IPS-11a (cell line): ENCODE results near the gene ITLN2.
"Not testable (repeated sequence)": the region's sequence is repeated elsewhere in the genome, so short reads cannot be mapped to it uniquely, and the experiment has no call there.

Experiments
- H3K4me3 ChIP-seq: one replicate; pipeline ENCODE4 v1.5.1; 2013; ENCODE audit warnings: low read depth, low read length, control low read depth

The ITLN2 gene

GRCh38 chr1:160910170-160910750 lies 44.3 kb downstream of the ITLN2 start:
- no peak overlapping the region for H3K4me3 ChIP-seq

DNA sequence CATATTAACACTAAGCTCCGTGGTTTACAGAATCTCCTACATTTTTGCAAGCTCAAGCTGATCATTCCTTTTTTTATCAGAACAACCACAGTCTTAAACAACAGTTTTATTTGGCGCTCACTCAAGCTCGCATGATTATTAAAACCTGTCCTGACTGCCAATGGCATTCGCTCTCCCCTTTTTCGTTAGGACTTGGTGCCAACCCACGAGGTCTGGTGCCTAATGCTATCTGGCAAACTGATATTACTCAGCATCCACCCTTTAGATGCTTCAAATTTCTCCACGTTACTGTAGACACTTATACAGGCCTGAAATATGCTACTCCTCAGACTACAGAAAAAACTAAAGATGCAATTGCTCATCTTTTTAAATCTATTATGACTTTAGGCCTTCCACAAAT lies 46.6 kb downstream of the ITLN2 start:
- H3K4me3 ChIP-seq, result no peak overlapping the region

GRCh38 chr1:160905617-160905989 lies 49.0 kb downstream of the ITLN2 start:
- H3K4me3 ChIP-seq, result no peak overlapping the region

DNA sequence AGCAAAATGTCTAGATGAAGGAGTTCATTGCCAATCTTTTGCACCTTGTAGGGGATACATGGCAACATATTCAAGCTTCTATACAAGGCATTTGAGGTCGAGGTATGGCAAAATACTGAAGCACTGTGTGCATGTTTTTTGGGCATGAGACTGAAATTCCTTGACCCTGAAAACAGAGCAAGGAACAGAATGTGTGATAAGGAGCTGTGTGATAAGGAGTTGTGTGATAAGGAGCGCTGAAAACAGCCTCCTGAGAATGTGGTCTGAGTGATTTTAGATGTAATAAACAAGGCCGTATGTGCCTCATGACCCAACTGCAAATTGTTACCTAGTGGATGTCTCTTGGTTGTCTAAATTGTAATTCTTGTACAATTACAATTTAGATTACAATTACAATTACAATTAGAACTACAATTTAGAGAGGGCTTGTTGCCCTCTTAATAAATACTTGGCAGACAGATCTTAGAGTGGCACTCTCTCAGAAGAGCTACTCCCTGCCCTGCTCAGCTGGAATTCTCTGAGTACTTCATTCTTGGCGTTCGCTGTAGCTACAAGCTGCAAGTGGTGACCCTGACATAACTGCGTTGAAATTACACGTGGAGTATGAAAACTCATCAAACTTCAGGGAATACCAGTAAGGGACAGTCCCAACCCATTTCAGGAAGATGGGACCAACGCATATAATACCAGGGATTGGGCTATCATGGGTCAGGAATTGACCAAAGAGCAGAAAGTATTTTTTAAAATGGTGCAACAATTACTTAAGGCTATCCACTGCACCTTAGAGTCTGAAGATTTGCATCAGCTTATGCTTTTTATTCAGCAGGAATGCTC lies 49.6 kb downstream of the ITLN2 start:
- no peak overlapping the region for H3K4me3 ChIP-seq

- H3K4me3 ChIP-seq, result not testable (repeated sequence)
Measured at GRCh38 chr1:160902251-160902650, 52.4 kb downstream of the ITLN2 start.

DNA sequence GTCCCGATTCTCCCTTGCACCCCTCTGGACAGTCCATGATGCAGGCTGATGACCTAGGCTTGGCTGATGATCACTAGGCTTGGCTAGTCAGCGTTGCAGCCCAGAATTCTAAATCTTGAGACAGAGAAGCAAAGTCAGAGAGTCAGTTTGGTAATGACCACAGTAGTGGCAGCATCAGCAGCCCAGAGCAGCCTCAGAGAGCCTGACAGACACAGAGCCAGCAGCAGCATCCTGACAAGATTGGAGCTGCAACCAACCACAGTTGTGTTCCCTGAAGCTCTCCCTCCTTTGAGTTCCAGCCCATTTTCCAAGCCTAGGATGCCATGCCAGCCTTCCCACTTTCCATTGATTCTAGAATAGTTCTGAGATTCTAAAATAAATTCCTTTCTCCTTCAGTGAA lies 52.8 kb downstream of the ITLN2 start:
- no peak overlapping the region for H3K4me3 ChIP-seq

DNA sequence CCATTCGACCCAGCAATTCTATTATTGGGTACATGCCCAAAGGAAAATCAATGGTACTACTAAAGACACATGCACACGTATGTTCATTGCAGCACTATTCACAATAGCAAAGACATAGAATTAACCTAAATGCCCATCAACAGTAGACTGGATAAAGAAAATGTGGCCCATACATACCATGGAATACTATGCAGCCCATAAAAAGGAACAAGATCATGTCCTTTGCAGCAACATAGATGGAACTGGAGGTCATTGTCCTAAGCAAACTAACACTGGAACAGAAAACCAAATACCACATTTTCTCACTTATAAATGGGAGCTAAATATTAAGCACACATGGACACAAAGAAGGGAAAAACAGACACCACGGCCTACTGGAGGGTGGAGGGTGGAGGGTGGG lies 53.9 kb downstream of the ITLN2 start:
- H3K4me3 ChIP-seq, result not testable (repeated sequence)
